ENCODE results near the gene HSPH1. TPM values are rescaled to one million over a fixed set of nuclear protein-coding genes. Genes with fewer than 3 reads are reported as not detected.

Gene HSPH1
- total RNA-seq, 2 experiments from 2014 or later = 226 to 238 TPM

- H3K36me3 Mint-ChIP-seq (ENCODE audit: low read depth) = peaks cover 50% of the 10 kb centered on the region
- CTCF ChIA-PET = no interaction called here
- intact Hi-C loops (cut with DNase I, micrococcal nuclease) = no loop called here
- peaks cover 2% of the 10 kb centered on the region for H3K4me1 ChIP-seq (ENCODE audit: insufficient read depth, low read length)
- TF ChIP-seq CTCF (IDR thresholded peaks at IDR 0.05) = no peak
- DNase-seq (no peak), ATAC-seq (ENCODE audit: poor library complexity) (peak; percentile 12)
- no peaks in the 10 kb centered on the region for H3K27me3 ChIP-seq (ENCODE audit: control insufficient read depth in 1 of 2, insufficient read depth in 2 of 2, low read length in 2 of 2)
- H3K27ac Mint-ChIP-seq = no peak overlapping the region
- no peaks in the 10 kb centered on the region for H3K9me3 ChIP-seq (ENCODE audit: control insufficient read depth in 1 of 2, insufficient read depth in 1 of 2, low read length in 2 of 2)
- no peak overlapping the region for H3K4me3 ChIP-seq (ENCODE audit: low read length)
- H3K36me3 ChIP-seq (ENCODE audit: insufficient read depth, low read length) = peaks cover 37% of the 10 kb centered on the region
- POLR2A ChIA-PET = no interaction called here
- no peak overlapping the region for H3K4me3 Mint-ChIP-seq
- H3K27me3 Mint-ChIP-seq = no peaks in the 10 kb centered on the region
- no peak overlapping the region for H3K27ac ChIP-seq (ENCODE audit: low read depth in 1 of 2, low read length in 2 of 2)
- no peaks in the 10 kb centered on the region for H3K9me3 Mint-ChIP-seq
- H3K4me1 Mint-ChIP-seq (ENCODE audit: low read depth) = peaks cover 44% of the 10 kb centered on the region
Observed at GRCh38 chr13:31134039-31134711, 27.5 kb downstream of the HSPH1 start.

- ChIA-PET POLR2A (no interaction called here), CTCF (no interaction called here)
- no peak overlapping the region for H3K4me3 Mint-ChIP-seq
- H3K27ac ChIP-seq (ENCODE audit: low read depth in 1 of 2, low read length in 2 of 2) = no peak overlapping the region
- no peaks in the 10 kb centered on the region for H3K9me3 Mint-ChIP-seq
- peaks cover 4% of the 10 kb centered on the region for H3K27me3 Mint-ChIP-seq
- intact Hi-C loops (cut with DNase I, micrococcal nuclease) = no loop called here
- H3K27ac Mint-ChIP-seq = no peak overlapping the region
- H3K36me3 Mint-ChIP-seq (ENCODE audit: low read depth) = peaks cover 45% of the 10 kb centered on the region
- H3K4me3 ChIP-seq (ENCODE audit: low read length) = no peak overlapping the region
- no peak for TF ChIP-seq CTCF (IDR thresholded peaks at IDR 0.05)
- no peaks in the 10 kb centered on the region for H3K9me3 ChIP-seq (ENCODE audit: control insufficient read depth in 1 of 2, insufficient read depth in 1 of 2, low read length in 2 of 2)
- H3K4me1 ChIP-seq (ENCODE audit: insufficient read depth, low read length) = peaks cover 2% of the 10 kb centered on the region
- peaks cover 32% of the 10 kb centered on the region for H3K36me3 ChIP-seq (ENCODE audit: insufficient read depth, low read length)
- ATAC-seq (ENCODE audit: poor library complexity) (no peak), DNase-seq (no peak)
- H3K4me1 Mint-ChIP-seq (ENCODE audit: low read depth) = peaks cover 44% of the 10 kb centered on the region
- peaks cover 0 to under 1% of the 10 kb centered on the region in 2 experiments for H3K27me3 ChIP-seq (ENCODE audit: control insufficient read depth in 1 of 2, insufficient read depth in 2 of 2, low read length in 2 of 2)
Observed at GRCh38 chr13:31133621-31134020, 28.1 kb downstream of the HSPH1 start.

- intact Hi-C loops (cut with DNase I, micrococcal nuclease) = no loop called here
- ATAC-seq (ENCODE audit: poor library complexity) (peak; percentile 23), DNase-seq (no peak)
- Histone ChIP-seq H3K27me3 (ENCODE audit: control insufficient read depth in 1 of 2, insufficient read depth in 2 of 2, low read length in 2 of 2) (peaks cover 0 to 3% of the 10 kb centered on the region in 2 experiments), H3K27ac (ENCODE audit: low read depth in 1 of 2, low read length in 2 of 2) (no peak overlapping the region), H3K36me3 (ENCODE audit: insufficient read depth, low read length) (peaks cover 12% of the 10 kb centered on the region), H3K4me1 (ENCODE audit: insufficient read depth, low read length) (peaks cover 2% of the 10 kb centered on the region), H3K4me3 (ENCODE audit: low read length) (no peak overlapping the region), H3K9me3 (ENCODE audit: control insufficient read depth in 1 of 2, insufficient read depth in 1 of 2, low read length in 2 of 2) (no peaks in the 10 kb centered on the region)
- CTCF ChIA-PET = no interaction called here
- Mint-ChIP-seq H3K27ac (no peak overlapping the region), H3K27me3 (peaks cover 17% of the 10 kb centered on the region), H3K9me3 (no peaks in the 10 kb centered on the region), H3K36me3 (ENCODE audit: low read depth) (peaks cover 24% of the 10 kb centered on the region), H3K4me3 (no peak overlapping the region), H3K4me1 (ENCODE audit: low read depth) (peaks cover 40% of the 10 kb centered on the region)
- POLR2A ChIA-PET = no interaction called here
- no peak for TF ChIP-seq CTCF (IDR thresholded peaks at IDR 0.05)
Observed at GRCh38 chr13:31131470-31131961, 30.2 kb downstream of the HSPH1 start.

Data from CD4-positive, alpha-beta T cell (primary cell).